ENCODE measurements around the gene CTTNBP2NL. TPM values are rescaled to one million over a fixed set of nuclear protein-coding genes. Genes with fewer than 3 reads are reported as not detected.
"Not testable (repeated sequence)": the region's sequence is repeated elsewhere in the genome, so short reads cannot be mapped to it uniquely, and the experiment has no call there.

Gene CTTNBP2NL
- total RNA-seq, 6 donors from 2014 or later: 33.1 to 95.3 (median 53.7) TPM

GRCh38 chr1:112461200-112461871, 65.3 kb downstream of the CTTNBP2NL start:
- DNase-seq: no peak
- Histone ChIP-seq H3K4me3 (no peak overlapping the region), H3K9me3 (no peaks in the 10 kb centered on the region), H3K27me3 (no peaks in the 10 kb centered on the region), H3K4me1 (peaks cover 30 to 56% (median 40%) of the 10 kb centered on the region in 4 donors), H3K27ac (peak overlapping the region; percentile 65 to 77 (median 73)), H3K36me3 (peaks cover 5 to 27% (median 9%) of the 10 kb centered on the region in 4 donors)
- TF ChIP-seq POLR2A (IDR thresholded peaks at IDR 0.05) (no peak), EP300 (IDR thresholded peaks at IDR 0.05) (peak in 1 of 4 donors; percentile 66), CTCF (IDR thresholded peaks at IDR 0.05) (no peak), POLR2AphosphoS5 (IDR thresholded peaks at IDR 0.05) (peak; percentile 21 to 73)
- WGBS, 2 donors: 39 to 83% methylated on average over 3 of the region's 3 CpGs
- ATAC-seq (ENCODE audit: low FRiP score in 2 of 2): peak; percentile 9 to 76

- H3K4me1 ChIP-seq: peaks cover 34 to 64% (median 47%) of the 10 kb centered on the region in 4 donors
- ATAC-seq (ENCODE audit: low FRiP score in 2 of 2): no peak
- H3K27ac ChIP-seq: peak overlapping the region in 3 of 4 donors; percentile 65 to 77 (median 74)
- H3K27me3 ChIP-seq: no peaks in the 10 kb centered on the region
- no peak for TF ChIP-seq EP300 (IDR thresholded peaks at IDR 0.05)
- no peak for TF ChIP-seq CTCF (IDR thresholded peaks at IDR 0.05)
- TF ChIP-seq POLR2A (IDR thresholded peaks at IDR 0.05): no peak
- TF ChIP-seq POLR2AphosphoS5 (IDR thresholded peaks at IDR 0.05): no peak
- 71 to 83% methylated on average over 1 of the region's 1 CpG for WGBS, 2 donors
- no peak overlapping the region for H3K4me3 ChIP-seq
- no peak for DNase-seq
- H3K9me3 ChIP-seq: no peaks in the 10 kb centered on the region
- peaks cover 0 to 12% (median 0%) of the 10 kb centered on the region in 4 donors for H3K36me3 ChIP-seq
Measured at GRCh38 chr1:112462953-112463279, 66.9 kb downstream of the CTTNBP2NL start.

- DNase-seq (peak in 1 of 2 donors; percentile 51), ATAC-seq (ENCODE audit: low FRiP score in 2 of 2) (peak in 1 of 2 donors; percentile 19)
- peaks cover 0 to 3% (median 0%) of the 10 kb centered on the region in 4 donors for H3K36me3 ChIP-seq
- 42 to 71% methylated on average over 4 of the region's 4 CpGs for WGBS, 2 donors
- H3K27me3 ChIP-seq: no peaks in the 10 kb centered on the region
- no peaks in the 10 kb centered on the region for H3K9me3 ChIP-seq
- H3K4me3 ChIP-seq: no peak overlapping the region
- peak overlapping the region in 3 of 4 donors; percentile 69 to 73 (median 70) for H3K27ac ChIP-seq
- peaks cover 24 to 52% (median 40%) of the 10 kb centered on the region in 4 donors for H3K4me1 ChIP-seq
- TF ChIP-seq EP300 (IDR thresholded peaks at IDR 0.05): no peak
- TF ChIP-seq POLR2A (IDR thresholded peaks at IDR 0.05): peak in 1 of 4 donors; percentile 13
- peak in 1 of 2 donors; percentile 27 for TF ChIP-seq POLR2AphosphoS5 (IDR thresholded peaks at IDR 0.05)
Measured at GRCh38 chr1:112464501-112464900, 68.5 kb downstream of the CTTNBP2NL start.

GRCh38 chr1:112465122-112465521, 69.1 kb downstream of the CTTNBP2NL start:
- H3K36me3 ChIP-seq: peaks cover 0 to 3% (median 0%) of the 10 kb centered on the region in 4 donors
- TF ChIP-seq POLR2A (IDR thresholded peaks at IDR 0.05) (no peak), POLR2AphosphoS5 (IDR thresholded peaks at IDR 0.05) (no peak)
- H3K4me1 ChIP-seq: peaks cover 20 to 46% (median 35%) of the 10 kb centered on the region in 4 donors
- H3K27me3 ChIP-seq: no peaks in the 10 kb centered on the region
- peak overlapping the region; percentile 69 to 83 (median 71) for H3K27ac ChIP-seq
- no peaks in the 10 kb centered on the region for H3K9me3 ChIP-seq
- no peak for ATAC-seq (ENCODE audit: low FRiP score in 2 of 2)
- no peak for DNase-seq
- WGBS, 2 donors: 66 to 83% methylated on average over 5 of the region's 5 CpGs
- no peak overlapping the region for H3K4me3 ChIP-seq

GRCh38 chr1:112466078-112466660, 70.2 kb downstream of the CTTNBP2NL start:
- ATAC-seq (ENCODE audit: low FRiP score in 2 of 2): peak; percentile 95 to 96
- Histone ChIP-seq H3K36me3 (peaks cover 0 to under 1% (median 0%) of the 10 kb centered on the region in 4 donors), H3K27ac (peak overlapping the region; percentile 69 to 83 (median 71)), H3K4me3 (peak overlapping the region in 3 of 4 donors; percentile 22 to 41 (median 36)), H3K9me3 (no peaks in the 10 kb centered on the region), H3K4me1 (peaks cover 16 to 36% (median 27%) of the 10 kb centered on the region in 4 donors), H3K27me3 (no peaks in the 10 kb centered on the region)
- peak; percentile 94 to 95 for DNase-seq
- peak; percentile 51 to 97 (median 96) for TF ChIP-seq CTCF (IDR thresholded peaks at IDR 0.05)
- TF ChIP-seq POLR2AphosphoS5 (IDR thresholded peaks at IDR 0.05): peak; percentile 74 to 90
- TF ChIP-seq POLR2A (IDR thresholded peaks at IDR 0.05): peak in 1 of 4 donors; percentile 39
- TF ChIP-seq EP300 (IDR thresholded peaks at IDR 0.05): peak in 1 of 4 donors; percentile 48
- WGBS, 2 donors: 3 to 4% methylated on average over 22 to 31 of the region's 31 CpGs

GRCh38 chr1:112470324-112470723, 74.3 kb downstream of the CTTNBP2NL start:
- not testable (repeated sequence) for H3K9me3 ChIP-seq; H3K4me3 ChIP-seq; ATAC-seq (ENCODE audit: low FRiP score in 2 of 2); H3K27me3 ChIP-seq; H3K36me3 ChIP-seq; H3K27ac ChIP-seq; DNase-seq
- peaks cover 12 to 20% (median 17%) of the 10 kb centered on the region in 4 donors for H3K4me1 ChIP-seq
- 79 to 91% methylated on average over 7 of the region's 7 CpGs for WGBS, 2 donors

All from upper lobe of left lung (tissue), 6 donors.